Measurements from ENCODE around the gene MMS19. TPM values are rescaled to one million over a fixed set of nuclear protein-coding genes. Genes with fewer than 3 reads are reported as not detected.

MMS19 gene
- total RNA-seq, 4 donors from 2014 or later: 103 to 142 (median 115) TPM

GRCh38 chr10:97503406-97503805 is 5.2 kb upstream of the MMS19 start:
- WGBS, 2 donors: 35 to 50% methylated on average over 2 to 3 of the region's 3 CpGs

GRCh38 chr10:97502916-97503315 is 4.7 kb upstream of the MMS19 start:
- intact Hi-C loops (cut with DNase I; ENCODE audit: low total_unique reads): no loop called here
- TF ChIP-seq CTCF (IDR thresholded peaks at IDR 0.05) (no peak), POLR2A (IDR thresholded peaks at IDR 0.05) (no peak)
- WGBS, 2 donors: 64 to 73% methylated on average over 6 of the region's 6 CpGs
- H3K4me3 ChIP-seq (ENCODE audit: low read depth, poor library complexity, severe bottlenecking): no peak overlapping the region
- no peak for DNase-seq (ENCODE audit: low spot score in 2 of 2)

More at GRCh38 chr10:97503406-97503805, 5.2 kb upstream of the MMS19 start:
- TF ChIP-seq POLR2A (IDR thresholded peaks at IDR 0.05) (no peak), CTCF (IDR thresholded peaks at IDR 0.05) (no peak)
- no peak for DNase-seq (ENCODE audit: low spot score in 2 of 2)
- intact Hi-C loops (cut with DNase I; ENCODE audit: low total_unique reads): no loop called here
- no peak overlapping the region for H3K4me3 ChIP-seq (ENCODE audit: low read depth, poor library complexity, severe bottlenecking)

- H3K4me3 ChIP-seq (ENCODE audit: low read depth, poor library complexity, severe bottlenecking): no peak overlapping the region
- TF ChIP-seq POLR2A (IDR thresholded peaks at IDR 0.05): no peak
- no peak for TF ChIP-seq CTCF (IDR thresholded peaks at IDR 0.05)
- DNase-seq (ENCODE audit: low spot score in 2 of 2): no peak
- WGBS, 2 donors: 67 to 73% methylated on average over 2 of the region's 2 CpGs
- intact Hi-C loops (cut with DNase I; ENCODE audit: low total_unique reads): no loop called here
Measured at GRCh38 chr10:97500297-97500575, 2.0 kb upstream of the MMS19 start.

- peak; percentile 52 to 93 for DNase-seq (ENCODE audit: low spot score in 2 of 2)
- peak overlapping the region; percentile 86 for H3K4me3 ChIP-seq (ENCODE audit: low read depth, poor library complexity, severe bottlenecking)
- intact Hi-C loops (cut with DNase I; ENCODE audit: low total_unique reads): no loop called here
- TF ChIP-seq POLR2A (IDR thresholded peaks at IDR 0.05): no peak
- TF ChIP-seq CTCF (IDR thresholded peaks at IDR 0.05): no peak
- WGBS, 2 donors: 0 to 1% methylated on average over 23 to 26 of the region's 41 CpGs
Measured at GRCh38 chr10:97499561-97500296, 1.5 kb upstream of the MMS19 start.

- TF ChIP-seq CTCF (IDR thresholded peaks at IDR 0.05): no peak
- TF ChIP-seq POLR2A (IDR thresholded peaks at IDR 0.05): no peak
- intact Hi-C loops (cut with DNase I; ENCODE audit: low total_unique reads): no loop called here
- WGBS, 2 donors: 0% methylated on average over 17 to 38 of the region's 66 CpGs
- DNase-seq (ENCODE audit: low spot score in 2 of 2): peak; percentile 47 to 92
- H3K4me3 ChIP-seq (ENCODE audit: low read depth, poor library complexity, severe bottlenecking): peak within 1 kb of the TSS; percentile 96
Measured at GRCh38 chr10:97498841-97499560, 779 bp upstream of the MMS19 start, which contains the start of gene UBTD1. Gene UBTD1, plus strand, starts transcription at chr10:97498924. Its CDS starts 280 bp downstream, at chr10:97499204.
